ENCODE data around the gene ZC3H12A.

Gene ZC3H12A

DNA sequence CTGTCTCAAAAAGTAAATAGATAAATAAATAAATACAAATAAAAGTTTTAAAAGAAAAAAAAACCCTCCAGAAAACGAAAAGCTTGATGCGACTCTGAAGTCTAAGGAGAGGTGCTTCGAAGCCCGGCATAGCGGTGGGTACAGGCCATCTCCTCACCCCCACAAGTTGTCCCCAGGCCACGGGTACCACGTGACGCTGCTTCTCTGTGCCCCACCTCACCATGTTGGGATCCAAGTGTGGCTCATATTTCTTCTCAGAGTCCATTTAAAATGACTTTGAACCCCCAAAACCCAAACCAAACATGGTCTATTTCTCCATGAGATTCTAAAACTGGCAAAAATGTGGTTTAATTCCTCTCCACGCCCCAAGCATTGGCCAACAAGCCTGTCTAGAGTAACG lies 32.9 kb upstream of the ZC3H12A start:
- TF ChIP-seq TEAD4 (IDR thresholded peaks at IDR 0.05) (no peak), TAF1 (IDR thresholded peaks at IDR 0.05; ENCODE audit: low read depth) (no peak), FOXM1 (IDR thresholded peaks at IDR 0.05; ENCODE audit: borderline replicate concordance, low read depth) (no peak), REST (IDR thresholded peaks at IDR 0.05; ENCODE audit: low read depth) (no peak), ZBTB7A (IDR thresholded peaks at IDR 0.05; ENCODE audit: low read depth) (no peak), CREB1 (IDR thresholded peaks at IDR 0.05; ENCODE audit: low read depth) (no peak), USF1 (IDR thresholded peaks at IDR 0.05) (no peak), NFIC (IDR thresholded peaks at IDR 0.05) (no peak), EP300 (IDR thresholded peaks at IDR 0.05; ENCODE audit: borderline replicate concordance) (no peak), EGR1 (IDR thresholded peaks at IDR 0.05) (no peak)
- TF ChIP-seq, protein P1, sequence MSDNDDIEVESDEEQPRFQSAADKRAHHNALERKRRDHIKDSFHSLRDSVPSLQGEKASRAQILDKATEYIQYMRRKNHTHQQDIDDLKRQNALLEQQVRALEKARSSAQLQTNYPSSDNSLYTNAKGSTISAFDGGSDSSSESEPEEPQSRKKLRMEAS (IDR thresholded peaks at IDR 0.05) = no peak

DNA sequence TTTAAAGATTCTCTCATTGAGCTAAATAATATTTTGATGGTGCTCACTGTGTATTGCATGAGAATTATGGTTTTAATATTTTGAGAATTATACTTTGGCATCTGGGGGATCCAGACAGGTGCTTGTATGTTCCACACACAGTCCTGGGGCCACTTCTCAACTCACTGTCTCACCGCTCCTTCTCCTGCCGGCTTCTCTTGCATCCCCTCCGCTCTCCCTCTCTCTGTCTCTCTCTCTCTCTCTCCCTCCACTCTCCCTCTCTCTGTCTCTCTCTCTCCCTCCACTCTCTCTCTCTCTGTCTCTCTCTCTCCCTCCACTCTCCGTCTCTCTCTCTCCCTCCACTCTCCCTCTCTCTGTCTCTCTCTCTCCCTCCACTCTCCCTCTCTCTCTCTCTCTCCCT lies 32.2 kb upstream of the ZC3H12A start:
- TF ChIP-seq, protein P1 (IDR thresholded peaks at IDR 0.05) = no peak

- no peak for TF ChIP-seq TCF12 (IDR thresholded peaks at IDR 0.05; ENCODE audit: low read depth)
- no peak for TF ChIP-seq RAD21 (IDR thresholded peaks at IDR 0.05; ENCODE audit: low read depth)
- no peak for TF ChIP-seq ZBTB7A (IDR thresholded peaks at IDR 0.05; ENCODE audit: low read depth)
- no peak for TF ChIP-seq CEBPB (IDR thresholded peaks at IDR 0.05)
- no peak for TF ChIP-seq CREB1 (IDR thresholded peaks at IDR 0.05; ENCODE audit: low read depth)
- no peak for TF ChIP-seq REST (IDR thresholded peaks at IDR 0.05; ENCODE audit: low read depth)
- TF ChIP-seq EGR1 (IDR thresholded peaks at IDR 0.05) = no peak
- TF ChIP-seq, protein P1 (IDR thresholded peaks at IDR 0.05) = no peak
- no peak for TF ChIP-seq EP300 (IDR thresholded peaks at IDR 0.05; ENCODE audit: borderline replicate concordance)
- no peak for TF ChIP-seq TAF1 (IDR thresholded peaks at IDR 0.05; ENCODE audit: low read depth)
- TF ChIP-seq NFIC (IDR thresholded peaks at IDR 0.05) = no peak
- TF ChIP-seq FOXM1 (IDR thresholded peaks at IDR 0.05; ENCODE audit: borderline replicate concordance, low read depth) = no peak
- TF ChIP-seq YY1 (IDR thresholded peaks at IDR 0.05; ENCODE audit: low read depth) = no peak
- no peak for TF ChIP-seq USF1 (IDR thresholded peaks at IDR 0.05)
- TF ChIP-seq TEAD4 (IDR thresholded peaks at IDR 0.05) = no peak
Observed at GRCh38 chr1:37442644-37443043, 31.7 kb upstream of the ZC3H12A start.

DNA sequence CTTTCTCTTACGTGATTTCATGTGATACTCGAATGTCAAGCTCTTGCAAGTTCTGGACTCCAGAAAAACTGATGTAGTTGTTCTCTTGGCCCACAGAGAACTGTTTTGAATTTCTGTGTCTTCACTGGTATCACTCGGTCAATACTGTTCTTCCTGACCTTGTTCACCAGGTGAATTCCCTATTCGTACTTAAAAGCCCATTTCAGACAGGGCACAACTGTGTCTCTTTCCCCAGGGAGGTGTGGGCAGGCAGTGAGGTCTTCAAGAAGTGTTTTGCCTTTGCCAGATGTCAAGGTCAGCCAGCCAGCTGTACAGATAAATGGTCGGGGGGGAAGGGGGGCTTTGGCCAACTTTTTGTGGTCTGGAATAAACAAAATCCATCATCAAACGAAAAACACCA lies 27.5 kb upstream of the ZC3H12A start:
- TF ChIP-seq EGR1 (IDR thresholded peaks at IDR 0.05) = no peak
- no peak for TF ChIP-seq RAD21 (IDR thresholded peaks at IDR 0.05; ENCODE audit: low read depth)
- no peak for TF ChIP-seq YY1 (IDR thresholded peaks at IDR 0.05; ENCODE audit: low read depth)

DNA sequence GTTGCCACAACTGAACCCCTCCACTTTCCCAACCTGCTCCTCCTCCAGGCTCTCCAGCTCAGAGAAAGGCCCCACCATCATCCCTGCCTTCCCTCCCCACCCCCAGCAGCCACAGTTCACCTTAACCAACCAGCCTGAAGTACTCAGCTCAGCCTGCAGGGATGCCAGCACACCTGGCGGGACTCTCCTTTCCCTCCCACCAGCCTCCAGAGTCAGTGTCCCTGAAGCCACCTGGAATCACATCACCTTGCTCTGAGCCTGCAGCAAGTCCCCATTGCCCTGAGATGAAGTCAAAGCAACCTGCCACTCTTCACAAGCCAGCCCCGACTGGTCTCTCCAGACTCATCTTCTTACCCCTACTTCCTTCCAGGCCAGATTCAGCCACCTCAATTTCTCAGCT lies 26.2 kb upstream of the ZC3H12A start:
- TF ChIP-seq EP300 (IDR thresholded peaks at IDR 0.05; ENCODE audit: borderline replicate concordance) (no peak), ZBTB7A (IDR thresholded peaks at IDR 0.05; ENCODE audit: low read depth) (no peak), CEBPB (IDR thresholded peaks at IDR 0.05) (no peak), NFIC (IDR thresholded peaks at IDR 0.05) (no peak), CREB1 (IDR thresholded peaks at IDR 0.05; ENCODE audit: low read depth) (no peak), EGR1 (IDR thresholded peaks at IDR 0.05) (no peak), TAF1 (IDR thresholded peaks at IDR 0.05; ENCODE audit: low read depth) (no peak), USF1 (IDR thresholded peaks at IDR 0.05) (no peak), TCF12 (IDR thresholded peaks at IDR 0.05; ENCODE audit: low read depth) (no peak), YY1 (IDR thresholded peaks at IDR 0.05; ENCODE audit: low read depth) (no peak), TEAD4 (IDR thresholded peaks at IDR 0.05) (no peak), FOXM1 (IDR thresholded peaks at IDR 0.05; ENCODE audit: borderline replicate concordance, low read depth) (no peak), RAD21 (IDR thresholded peaks at IDR 0.05; ENCODE audit: low read depth) (no peak), REST (IDR thresholded peaks at IDR 0.05; ENCODE audit: low read depth) (no peak)
- TF ChIP-seq, protein P1 (IDR thresholded peaks at IDR 0.05) = no peak

Measured in Ishikawa (cell line).